Measurements from ENCODE around the gene GNAI2. TPM values are rescaled to one million over a fixed set of nuclear protein-coding genes. Genes with fewer than 3 reads are reported as not detected.
A peak's percentile ranks its signal among the peaks of the same experiment; 100 is the strongest.

The GNAI2 gene
- total RNA-seq, 4 donors from 2014 or later = 123 to 325 (median 173) TPM

- no peaks in the 10 kb centered on the region for H3K36me3 ChIP-seq
- intact Hi-C loops (cut with DNase I; ENCODE audit: low total_unique reads) = no loop called here
- no peak overlapping the region for H3K4me3 ChIP-seq
- no peaks in the 10 kb centered on the region for H3K9me3 ChIP-seq
- no peak for DNase-seq
- peak overlapping the region; percentile 68 to 99 for H3K27ac ChIP-seq
- H3K4me1 ChIP-seq = peaks cover 0 to 10% of the 10 kb centered on the region in 2 donors
- no peak for TF ChIP-seq CTCF (IDR thresholded peaks at IDR 0.05)
- no peak for TF ChIP-seq POLR2A (IDR thresholded peaks at IDR 0.05)
- no peaks in the 10 kb centered on the region for H3K27me3 ChIP-seq
Observed at GRCh38 chr3:50255251-50255615, 19.2 kb downstream of the GNAI2 start.

- H3K27me3 ChIP-seq = no peaks in the 10 kb centered on the region
- peaks cover 0 to 16% of the 10 kb centered on the region in 2 donors for H3K4me1 ChIP-seq
- no peak overlapping the region for H3K4me3 ChIP-seq
- H3K36me3 ChIP-seq = no peaks in the 10 kb centered on the region
- TF ChIP-seq POLR2A (IDR thresholded peaks at IDR 0.05) = no peak
- peak in 2 of 4 experiments; percentile 17 to 19 for TF ChIP-seq CTCF (IDR thresholded peaks at IDR 0.05)
- H3K27ac ChIP-seq = peak overlapping the region; percentile 97 to 99
- intact Hi-C loops (cut with DNase I; ENCODE audit: low total_unique reads) = no loop called here
- no peaks in the 10 kb centered on the region for H3K9me3 ChIP-seq
- no peak for DNase-seq
Observed at GRCh38 chr3:50256978-50257890, 21.2 kb downstream of the GNAI2 start.

- Histone ChIP-seq H3K27me3 (no peaks in the 10 kb centered on the region), H3K4me1 (peaks cover 0 to 16% of the 10 kb centered on the region in 2 donors), H3K36me3 (no peaks in the 10 kb centered on the region), H3K27ac (peak overlapping the region; percentile 97 to 99), H3K9me3 (no peaks in the 10 kb centered on the region), H3K4me3 (no peak overlapping the region)
- no peak for DNase-seq
- intact Hi-C loops (cut with DNase I; ENCODE audit: low total_unique reads) = no loop called here
- no peak for TF ChIP-seq POLR2A (IDR thresholded peaks at IDR 0.05)
- TF ChIP-seq CTCF (IDR thresholded peaks at IDR 0.05) = no peak
Observed at GRCh38 chr3:50258029-50258680, 22.2 kb downstream of the GNAI2 start.

- no peaks in the 10 kb centered on the region for H3K36me3 ChIP-seq
- peak overlapping the region; percentile 97 to 99 for H3K27ac ChIP-seq
- no peak overlapping the region for H3K4me3 ChIP-seq
- H3K4me1 ChIP-seq = peaks cover 0 to 20% of the 10 kb centered on the region in 2 donors
- intact Hi-C loops (cut with DNase I; ENCODE audit: low total_unique reads) = no loop called here
- H3K9me3 ChIP-seq = no peaks in the 10 kb centered on the region
- no peak for DNase-seq
- H3K27me3 ChIP-seq = no peaks in the 10 kb centered on the region
- TF ChIP-seq POLR2A (IDR thresholded peaks at IDR 0.05) = no peak
- no peak for TF ChIP-seq CTCF (IDR thresholded peaks at IDR 0.05)
Observed at GRCh38 chr3:50258979-50259378, 23.0 kb downstream of the GNAI2 start.
